ENCODE data around the gene PLEKHS1.
A peak's percentile ranks its signal among the peaks of the same experiment; 100 is the strongest.

PLEKHS1 gene

GRCh38 chr10:113751181-113751732 is at the start of gene PLEKHS1:
Gene PLEKHS1 (plus strand): TSS chr10:113751682. CDS start chr10:113755278, 3,596 bp downstream.
- in situ Hi-C loops (cut with MboI; ENCODE audit: low pct_unique_long_range_greater_than_20kb, low sequenced_read_pairs) = no loop called here
- no peak for DNase-seq

DNA sequence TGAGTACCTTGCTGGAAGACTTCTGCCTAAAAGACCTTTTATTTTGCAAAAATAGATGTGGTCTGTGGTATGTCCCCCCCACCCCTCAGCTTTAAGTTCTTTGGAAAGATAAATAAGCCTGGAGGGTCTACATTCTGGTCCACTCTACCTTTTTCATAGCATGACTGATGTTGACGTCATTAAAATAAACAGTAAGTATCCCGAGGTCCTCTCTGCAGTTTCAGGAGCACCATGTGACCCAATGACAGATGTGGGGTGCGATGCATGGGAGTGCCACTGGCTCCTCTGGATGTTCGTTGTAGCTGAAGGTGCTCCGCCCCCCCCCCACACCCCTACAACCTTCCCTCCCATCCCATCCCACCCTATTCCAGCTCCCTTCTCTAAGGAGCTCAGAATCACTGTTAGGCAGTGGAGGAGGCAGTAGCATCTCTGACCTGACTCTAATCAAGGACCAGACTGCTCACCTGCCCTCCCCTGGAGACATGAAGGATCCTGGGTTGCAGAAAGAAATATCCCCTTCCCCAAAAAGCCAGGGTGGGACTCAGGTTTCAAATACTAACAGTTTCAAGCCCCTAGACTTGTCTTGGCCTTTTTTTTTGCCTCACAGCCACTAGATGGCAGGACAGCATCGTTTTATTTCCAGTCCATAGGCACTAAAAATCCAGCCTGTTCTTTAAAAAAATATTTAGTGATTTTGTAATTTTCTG is 46.7 kb upstream of the PLEKHS1 start:
- peak; percentile 38 for DNase-seq
- in situ Hi-C loops (cut with MboI; ENCODE audit: low pct_unique_long_range_greater_than_20kb, low sequenced_read_pairs) = loop anchor here (25.0 kb wide), 1 partner anchor 408 kb away; no protein-coding TSS in a partner anchor

DNA sequence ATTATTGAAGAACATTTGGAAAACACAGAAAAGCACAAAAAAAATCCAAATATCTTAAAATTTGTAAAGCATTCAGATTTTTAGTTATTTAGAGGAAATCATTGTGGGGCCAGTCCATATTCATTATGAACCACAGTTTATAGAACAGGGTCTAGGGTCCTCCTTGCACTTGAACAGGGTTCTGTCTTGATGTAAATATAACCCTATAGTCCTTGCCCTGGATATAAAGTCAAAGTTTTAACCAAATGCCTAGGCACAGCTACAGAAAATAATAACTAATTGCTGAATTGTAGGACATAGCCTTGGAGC is 46.2 kb upstream of the PLEKHS1 start:
- in situ Hi-C loops (cut with MboI; ENCODE audit: low pct_unique_long_range_greater_than_20kb, low sequenced_read_pairs) = loop anchor here (25.0 kb wide), 1 partner anchor 407 kb away; no protein-coding TSS in a partner anchor
- no peak for DNase-seq

DNA sequence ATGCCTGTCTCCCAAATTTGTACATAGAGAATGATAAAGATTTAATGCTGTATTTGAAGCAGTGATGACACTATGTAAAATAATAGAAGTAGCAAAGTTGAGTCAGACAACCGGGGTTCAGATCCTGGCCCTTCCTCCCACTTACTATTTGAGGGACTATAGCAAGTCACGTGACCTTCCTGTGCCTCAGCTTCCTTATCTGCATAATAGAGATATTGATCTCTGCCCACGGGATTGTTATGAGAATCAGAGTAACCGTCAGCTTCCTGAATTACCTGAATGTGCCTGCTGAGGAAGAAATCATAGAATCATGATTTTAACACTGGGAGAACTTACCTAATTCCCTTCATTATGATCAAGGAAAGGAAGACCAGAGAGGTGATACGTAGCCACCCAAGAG is 44.9 kb upstream of the PLEKHS1 start:
- no peak for DNase-seq
- in situ Hi-C loops (cut with MboI; ENCODE audit: low pct_unique_long_range_greater_than_20kb, low sequenced_read_pairs) = loop anchor here (25.0 kb wide), 1 partner anchor 406 kb away; no protein-coding TSS in a partner anchor

- in situ Hi-C loops (cut with MboI; ENCODE audit: low pct_unique_long_range_greater_than_20kb, low sequenced_read_pairs) = loop anchor here (25.0 kb wide), 1 partner anchor 404 kb away; no protein-coding TSS in a partner anchor
- DNase-seq = no peak
Observed at GRCh38 chr10:113708640-113709039, 42.8 kb upstream of the PLEKHS1 start.

DNA sequence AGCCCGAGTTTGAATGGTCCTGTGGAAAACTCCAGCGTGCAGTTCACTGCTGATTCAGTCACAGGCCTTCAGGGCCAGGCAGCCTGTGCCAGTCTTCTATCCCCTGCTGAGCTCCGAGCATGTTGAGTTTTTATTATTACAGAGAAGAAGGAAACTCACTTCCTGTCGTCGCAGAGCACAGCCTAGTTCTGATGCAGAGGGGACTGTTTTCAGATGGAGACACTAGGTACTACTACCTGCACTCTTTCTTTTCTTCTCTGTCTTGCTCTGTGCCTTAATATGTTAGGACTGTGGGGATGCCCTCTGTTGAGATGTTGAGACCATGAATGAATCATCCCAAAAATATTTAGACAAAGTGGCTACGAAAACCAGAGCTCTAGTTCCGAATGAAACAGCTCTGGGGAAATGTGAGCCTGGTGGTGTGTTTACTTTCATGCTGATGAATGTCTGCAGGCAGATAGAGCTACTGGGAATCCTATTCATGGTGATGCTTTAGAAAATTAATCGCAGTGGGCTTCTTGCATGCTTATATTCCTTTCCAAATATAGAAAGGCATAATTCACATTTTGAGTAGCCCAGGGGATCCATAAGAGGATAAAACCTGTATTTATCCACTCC is 42.2 kb upstream of the PLEKHS1 start:
- in situ Hi-C loops (cut with MboI; ENCODE audit: low pct_unique_long_range_greater_than_20kb, low sequenced_read_pairs) = loop anchor here (25.0 kb wide), 1 partner anchor 403 kb away; no protein-coding TSS in a partner anchor
- DNase-seq = no peak

GRCh38 chr10:113711142-113711541 is 40.3 kb upstream of the PLEKHS1 start:
- in situ Hi-C loops (cut with MboI; ENCODE audit: low pct_unique_long_range_greater_than_20kb, low sequenced_read_pairs) = loop anchor here (25.0 kb wide), 1 partner anchor 401 kb away; no protein-coding TSS in a partner anchor
- no peak for DNase-seq

DNA sequence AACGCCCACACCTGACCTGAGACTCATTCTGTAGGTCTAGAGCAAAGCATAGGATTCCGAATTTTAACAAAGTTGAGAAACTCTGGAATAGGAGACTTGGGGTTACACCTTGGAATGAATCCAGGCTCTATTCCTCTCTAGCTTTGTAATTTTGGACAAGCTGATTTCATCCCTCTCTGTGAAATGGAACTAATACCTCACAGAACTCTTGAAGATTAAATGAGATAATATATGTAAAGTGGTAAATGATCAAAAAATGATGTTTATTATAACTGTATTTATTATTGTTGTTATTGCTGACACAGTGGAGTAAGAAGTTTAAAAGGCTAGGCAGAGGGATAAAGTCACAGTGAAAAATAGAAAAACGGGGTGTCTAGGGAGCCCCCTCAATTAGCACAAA is 39.5 kb upstream of the PLEKHS1 start:
- in situ Hi-C loops (cut with MboI; ENCODE audit: low pct_unique_long_range_greater_than_20kb, low sequenced_read_pairs) = loop anchor here (25.0 kb wide), 1 partner anchor 400 kb away; no protein-coding TSS in a partner anchor
- no peak for DNase-seq

DNA sequence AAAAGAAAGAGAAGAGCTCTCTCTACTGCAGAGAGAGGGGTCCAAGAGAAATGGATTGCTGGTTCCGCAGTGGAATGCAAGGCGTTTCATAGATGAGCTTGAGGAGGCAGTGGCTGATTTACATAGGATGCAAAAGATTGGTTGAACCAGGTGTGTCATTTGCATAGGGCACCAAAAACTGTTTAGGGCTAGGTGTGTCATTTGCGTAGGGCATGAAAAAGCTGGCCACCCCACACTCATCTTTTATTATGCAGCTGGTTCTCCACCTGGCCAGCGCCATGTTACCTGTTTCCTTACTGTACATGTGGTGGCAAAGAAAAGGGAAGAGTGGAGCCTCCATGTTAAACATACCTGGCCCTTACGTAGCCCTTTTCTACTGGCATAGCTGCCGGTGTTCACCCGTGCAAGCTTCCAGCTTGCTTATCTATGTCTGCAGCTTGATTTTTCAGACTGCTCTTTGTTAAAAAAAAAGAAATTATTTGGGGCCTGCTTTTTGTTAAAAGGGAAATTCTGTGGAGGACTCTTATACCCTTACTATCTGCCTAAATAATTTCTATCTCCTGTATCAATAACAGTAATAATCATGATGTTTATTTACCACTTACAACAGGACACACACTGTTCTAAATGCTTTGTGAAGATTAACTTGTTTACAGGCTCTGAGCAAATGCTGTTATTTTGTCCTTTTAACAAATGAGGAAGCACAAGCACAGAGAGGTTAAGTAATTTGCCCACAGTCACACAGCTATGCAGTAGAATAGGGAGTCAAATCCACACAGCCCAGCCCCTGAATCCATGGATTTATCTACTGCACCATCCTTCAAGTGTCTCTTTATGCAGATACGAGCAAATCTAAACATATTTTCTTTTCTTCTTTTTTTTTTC is 38.5 kb upstream of the PLEKHS1 start:
- in situ Hi-C loops (cut with MboI; ENCODE audit: low pct_unique_long_range_greater_than_20kb, low sequenced_read_pairs) = loop anchor here (25.0 kb wide), 1 partner anchor 399 kb away; no protein-coding TSS in a partner anchor
- DNase-seq = no peak

- in situ Hi-C loops (cut with MboI; ENCODE audit: low pct_unique_long_range_greater_than_20kb, low sequenced_read_pairs) = loop anchor here (25.0 kb wide), 1 partner anchor 399 kb away; no protein-coding TSS in a partner anchor
- no peak for DNase-seq
Observed at GRCh38 chr10:113713640-113713982, 37.9 kb upstream of the PLEKHS1 start.

DNA sequence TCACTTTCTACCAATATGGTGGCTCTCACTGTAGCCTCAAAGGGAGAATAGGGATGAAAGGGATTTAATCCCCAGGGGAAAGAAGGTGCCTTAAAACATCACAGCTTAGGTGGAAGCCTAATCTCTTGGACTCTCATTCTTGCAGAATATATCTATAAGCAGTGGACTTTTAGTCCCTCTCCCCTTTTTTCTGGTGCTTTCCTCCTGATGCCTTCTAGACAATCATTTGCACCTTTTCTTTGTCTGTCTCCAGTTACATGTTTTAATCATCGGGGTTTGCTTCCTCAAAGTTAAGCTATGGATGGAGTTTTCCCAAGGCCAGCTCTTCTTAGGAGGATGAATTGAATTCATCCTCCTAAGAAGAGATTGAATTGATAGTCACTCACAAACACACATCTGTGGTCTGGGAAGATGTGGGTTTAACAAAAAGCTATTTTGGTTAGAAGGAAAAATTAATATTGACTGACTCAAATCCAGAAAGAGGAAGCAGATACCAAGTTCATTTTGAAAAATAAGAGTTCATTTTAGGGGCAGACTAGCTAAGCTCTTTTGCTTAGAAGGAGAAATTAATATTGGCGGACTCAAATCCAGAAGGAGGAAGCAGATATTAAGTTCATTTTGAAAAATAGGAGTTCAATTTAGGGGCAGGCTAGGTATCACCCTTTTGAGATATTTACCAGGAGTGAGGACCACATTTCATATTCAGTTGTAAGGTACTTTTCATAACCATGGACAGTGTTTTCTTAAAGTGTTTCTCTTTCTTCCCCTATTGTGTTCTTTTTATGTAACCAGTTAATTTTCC is 35.2 kb upstream of the PLEKHS1 start:
- in situ Hi-C loops (cut with MboI; ENCODE audit: low pct_unique_long_range_greater_than_20kb, low sequenced_read_pairs) = loop anchor here (25.0 kb wide), 1 partner anchor 396 kb away; no protein-coding TSS in a partner anchor
- peak; percentile 26 for DNase-seq

- in situ Hi-C loops (cut with MboI; ENCODE audit: low pct_unique_long_range_greater_than_20kb, low sequenced_read_pairs) = loop anchor here (25.0 kb wide), 1 partner anchor 393 kb away; no protein-coding TSS in a partner anchor
- no peak for DNase-seq
Observed at GRCh38 chr10:113718969-113719822, 32.3 kb upstream of the PLEKHS1 start.

- DNase-seq = no peak
- in situ Hi-C loops (cut with MboI; ENCODE audit: low pct_unique_long_range_greater_than_20kb, low sequenced_read_pairs) = loop anchor here (25.0 kb wide), 1 partner anchor 392 kb away; no protein-coding TSS in a partner anchor
Observed at GRCh38 chr10:113720386-113720785, 31.1 kb upstream of the PLEKHS1 start.

DNA sequence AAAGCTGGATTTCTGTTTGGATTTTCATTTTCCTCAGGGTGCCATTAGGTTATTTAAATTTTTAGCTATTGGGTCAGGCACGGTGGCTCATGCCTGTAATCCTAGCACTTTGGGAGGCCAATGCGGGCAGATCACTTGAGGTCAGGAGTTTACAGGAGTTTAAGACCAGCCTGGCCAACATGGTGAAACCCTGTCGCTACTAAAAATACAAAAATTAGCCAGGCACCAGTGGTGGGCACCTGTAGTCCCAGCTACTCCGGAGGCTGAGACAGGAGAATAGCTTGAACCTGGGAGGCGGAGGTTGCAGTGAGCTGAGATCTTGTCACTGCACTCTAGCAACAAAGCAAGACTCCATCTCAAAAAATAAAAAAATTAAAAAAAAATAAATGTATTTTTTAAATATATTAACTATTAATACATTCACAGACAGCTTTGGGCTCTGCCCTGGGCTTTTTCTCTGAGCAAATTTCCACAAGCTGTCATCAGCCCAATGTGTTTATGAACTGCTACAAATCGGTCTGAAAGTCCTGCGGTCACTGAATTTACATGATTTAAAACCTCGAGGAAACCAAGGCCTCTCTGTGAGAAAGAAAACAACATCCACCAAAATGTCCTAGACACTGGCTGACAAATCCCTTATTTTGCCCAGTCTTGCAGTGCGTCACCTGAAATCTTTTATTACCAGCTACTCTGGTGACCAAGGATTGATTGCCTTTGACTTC is 19.2 kb upstream of the PLEKHS1 start:
- in situ Hi-C loops (cut with MboI; ENCODE audit: low pct_unique_long_range_greater_than_20kb, low sequenced_read_pairs) = no loop called here
- no peak for DNase-seq

DNA sequence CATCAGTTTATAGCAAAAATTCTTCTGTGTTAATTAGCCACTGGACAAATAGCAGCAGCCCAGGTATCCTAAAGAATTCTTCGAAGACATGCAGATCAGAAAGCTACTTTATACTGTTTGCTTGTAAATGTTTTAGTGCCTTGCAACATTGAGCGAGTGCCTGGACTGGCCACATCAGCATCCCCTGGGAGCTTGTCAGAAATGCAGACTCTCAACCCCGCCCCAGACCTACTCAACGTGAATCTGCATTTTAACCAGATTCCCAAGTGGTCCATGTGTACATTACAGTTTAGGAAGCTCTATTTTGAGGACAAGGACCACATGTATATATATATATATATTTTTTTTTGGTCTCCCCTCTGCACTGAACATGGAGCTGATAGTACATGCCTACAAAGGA is 18.5 kb upstream of the PLEKHS1 start:
- DNase-seq = no peak
- in situ Hi-C loops (cut with MboI; ENCODE audit: low pct_unique_long_range_greater_than_20kb, low sequenced_read_pairs) = no loop called here

DNA sequence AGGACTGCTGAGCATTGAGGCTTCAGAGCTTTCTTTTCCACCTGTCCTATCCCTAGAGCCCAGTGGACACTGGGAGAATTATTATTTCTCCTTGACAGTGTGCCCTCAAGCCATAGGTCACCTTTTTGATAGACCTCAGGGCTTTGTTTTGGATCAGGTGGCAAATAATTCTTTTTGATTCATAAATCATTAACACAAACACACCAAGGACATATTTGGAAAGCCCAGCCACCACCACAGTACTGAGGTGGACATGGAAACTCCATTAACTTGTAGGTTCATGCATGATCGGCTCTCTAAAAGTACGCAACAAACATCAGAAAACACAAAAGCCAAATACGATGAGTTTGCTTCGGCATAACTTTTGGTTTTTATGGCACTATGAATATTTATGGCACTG is 17.8 kb upstream of the PLEKHS1 start:
- no peak for DNase-seq
- in situ Hi-C loops (cut with MboI; ENCODE audit: low pct_unique_long_range_greater_than_20kb, low sequenced_read_pairs) = no loop called here

DNA sequence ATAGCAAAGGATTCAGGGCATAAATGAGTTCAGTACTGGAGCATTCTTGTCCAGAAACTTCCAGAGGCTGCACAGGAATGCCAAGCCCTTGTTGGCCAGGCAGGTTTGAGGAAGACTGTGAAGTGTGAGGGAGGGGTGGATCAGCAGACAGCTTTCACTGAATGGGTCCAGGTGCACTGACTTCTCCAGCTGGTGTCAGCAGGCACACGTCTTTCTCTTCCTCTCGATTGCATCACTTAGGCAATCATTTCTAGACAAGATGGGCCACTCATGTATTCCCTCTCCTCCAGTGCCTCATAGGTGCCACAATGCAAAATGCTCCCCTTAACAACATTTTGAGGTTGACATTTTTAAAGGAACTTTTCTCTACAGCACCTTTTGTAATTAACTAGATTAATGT is 15.6 kb upstream of the PLEKHS1 start:
- DNase-seq = no peak
- in situ Hi-C loops (cut with MboI; ENCODE audit: low pct_unique_long_range_greater_than_20kb, low sequenced_read_pairs) = no loop called here

Measured in KBM-7 (cell line).